GM12878 (cell line): Measurements from ENCODE around the gene CMTM3.

Experiments
- CREM ChIP-seq: IDR thresholded peaks from 2 replicates; pipeline ENCODE4 v1.6.1; 2014; ENCODE audit warnings: antibody characterized with exemption, low read depth
- CTCF ChIP-seq, 3 experiments: IDR thresholded peaks in 2 of 3; conservative IDR thresholded peaks in 1 of 3; 2 replicates each; pipeline ENCODE4 v1.5.1; 2011; ENCODE audit warnings: low read depth in 3 of 3, low read length in 3 of 3, mild to moderate bottlenecking in 3 of 3, control low read depth in 2 of 3, moderate library complexity in 2 of 3, inconsistent platforms in 1 of 3, mixed read lengths in 1 of 3; ENCODE audit not compliant: control insufficient read depth in 2 of 3, insufficient read depth in 1 of 3; ENCODE audit errors: extremely low read depth in 1 of 3
- POLR2AphosphoS2 ChIP-seq: IDR thresholded peaks from 2 replicates; pipeline ENCODE4 v1.6.1; 2011; ENCODE audit warnings: low read depth, mild to moderate bottlenecking, low read length, improper control_type of control experiment, moderate library complexity
- POLR2AphosphoS5 ChIP-seq: IDR thresholded peaks from 2 replicates; pipeline ENCODE4 v1.6.1; 2011; ENCODE audit warnings: mild to moderate bottlenecking, low read length, inconsistent platforms
- ZNF274 ChIP-seq: IDR thresholded peaks from one replicate; pipeline ENCODE4 v1.8.0; 2011; ENCODE audit not compliant: insufficient read length, insufficient read depth

DNA sequence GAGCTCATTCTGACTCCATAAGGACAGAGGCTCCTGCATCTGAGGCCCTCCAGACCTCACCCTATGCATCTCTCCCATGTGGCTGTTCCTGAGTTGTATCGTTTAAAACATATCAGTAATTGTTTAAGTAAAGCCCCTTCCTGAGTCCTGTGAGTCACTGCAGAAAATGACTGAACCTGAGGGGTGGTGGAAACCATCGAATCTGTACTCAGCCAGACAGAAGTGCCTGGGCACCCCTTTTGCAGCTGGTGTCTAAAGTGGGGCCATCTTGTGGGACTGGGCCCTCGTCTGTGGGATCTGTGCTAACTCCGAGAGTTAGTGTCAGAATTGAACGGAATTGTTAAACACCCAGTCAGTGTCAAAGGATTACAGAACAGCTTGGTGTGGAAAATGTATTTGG, 25.4 kb downstream of the CMTM3 start:
- TF ChIP-seq CTCF (IDR thresholded peaks at IDR 0.05 in 2 of 3, conservative IDR thresholded peaks at IDR 0.05 in 1 of 3; ENCODE audit: control insufficient read depth in 2 of 3, extremely low read depth in 1 of 3, insufficient read depth in 1 of 3, low read depth in 3 of 3, low read length in 3 of 3) (no peak), POLR2AphosphoS5 (no peak), POLR2AphosphoS2 (no peak), ZNF274 (no peak), CREM (no peak)
